A549 (cell line): Measurements from ENCODE around the gene ATP13A1. TPM values are rescaled to one million over a fixed set of nuclear protein-coding genes. Genes with fewer than 3 reads are reported as not detected.
"Not testable (repeated sequence)": the region's sequence is repeated elsewhere in the genome, so short reads cannot be mapped to it uniquely, and the experiment has no call there.

Experiments used
- ATAC-seq, 2 experiments: fragments of 200-7000 bp in 1 of 2; fragments of >200 bp in 1 of 2; cut with Nextera tagmentation in 1 of 2; cut with Tn5 transposase in 1 of 2; 3 replicates each; pipeline versions ENCODE4 v1.8.0 to v1.9.1; 2018 to 2020; ENCODE audit warnings: mild to moderate bottlenecking in 1 of 2, moderate library complexity in 1 of 2
- CTCF ChIA-PET: fragments of 300-600 bp; sonication (Branson Sonifier 250); formaldehyde crosslinking; extraction: SDS; loops from one replicate; lab custom pipeline; 2021; ENCODE audit warnings: antibody characterized with exemption, inconsistent platforms; lab: Yijun Ruan, JAX
- POLR2A ChIA-PET: fragments of 350-600 bp; formaldehyde crosslinking; extraction: SDS; loops from one replicate; lab custom pipeline; 2021; ENCODE audit warnings: antibody characterized with exemption, inconsistent platforms; lab: Yijun Ruan, JAX
- DNase-seq, 2 experiments: peaks; one replicate each; pipeline versions ENCODE4 v3.0.0 to v3.0.0-alpha.2; 2011 to 2016; ENCODE audit warnings: low read depth in 1 of 2, low spot score in 1 of 2
- FAIRE-seq: peaks from 2 replicates; lab custom pipeline; 2011; peaks lifted over from hg19 to GRCh38; lab: Jason Lieb, UNC
- H3K27ac ChIP-seq, 2 experiments: fragments of >200 bp; sonication (Bioruptor Twin); formaldehyde crosslinking; 3 replicates each; pipeline ENCODE4 v1.5.1; 2016 to 2017
- H3K4me1 ChIP-seq: fragments of >200 bp; sonication (Bioruptor Twin); formaldehyde crosslinking; 3 replicates; pipeline ENCODE4 v1.6.1; 2016
- H3K4me2 ChIP-seq: fragments of >200 bp; sonication (Bioruptor Twin); formaldehyde crosslinking; 3 replicates; pipeline ENCODE4 v1.6.1; 2016
- H3K4me3 ChIP-seq: fragments of >200 bp; sonication (Bioruptor Twin); formaldehyde crosslinking; 3 replicates; pipeline ENCODE4 v1.5.1; 2016
- H3K9me3 ChIP-seq: fragments of >200 bp; sonication (Bioruptor Twin); formaldehyde crosslinking; 3 replicates; pipeline ENCODE4 v1.6.1; 2016
- BCL3 ChIP-seq: fragments of >200 bp; sonication (Bioruptor Twin); formaldehyde crosslinking; IDR thresholded peaks from 3 replicates; pipeline ENCODE4 v1.6.1; 2016
- CBX2 ChIP-seq: fragments of 200-600 bp; sonication (generic); IDR thresholded peaks from 2 replicates; pipeline ENCODE4 v1.6.1; 2016; ENCODE audit warnings: low read depth, mild to moderate bottlenecking, borderline replicate concordance
- CHD2 ChIP-seq: fragments of 150-350 bp; IDR thresholded peaks from 2 replicates; pipeline ENCODE4 v1.6.1; 2014; ENCODE audit warnings: low read length; ENCODE audit not compliant: partially characterized antibody
- CHD4 ChIP-seq: fragments of 200-600 bp; sonication (generic); IDR thresholded peaks from 2 replicates; pipeline ENCODE4 v1.6.1; 2016; ENCODE audit warnings: antibody characterized with exemption, mild to moderate bottlenecking, borderline replicate concordance
- CTCF ChIP-seq: fragments of >200 bp; sonication (Bioruptor Twin); formaldehyde crosslinking; IDR thresholded peaks from 3 replicates; pipeline ENCODE4 v1.5.1; 2016
- E2F6 ChIP-seq: IDR thresholded peaks from 2 replicates; pipeline ENCODE4 v1.6.1; 2012; ENCODE audit warnings: low read depth, borderline replicate concordance
- EHF ChIP-seq: fragments of 250-450 bp; sonication (Bioruptor Pico); IDR thresholded peaks from 2 replicates; pipeline ENCODE4 v1.5.0; 2020; ENCODE audit warnings: mild to moderate bottlenecking
- FOSL2 ChIP-seq, 2 experiments: fragments of 450-650 bp in 1 of 2; fragments of >200 bp in 1 of 2; sonication (Bioruptor Twin) in 1 of 2; formaldehyde crosslinking; IDR thresholded peaks; 2 replicates each; pipeline versions ENCODE4 v1.5.0 to v1.6.1; 2016 to 2020; ENCODE audit warnings: mild to moderate bottlenecking in 1 of 2, moderate library complexity in 1 of 2
- GATA3 ChIP-seq: IDR thresholded peaks from 2 replicates; pipeline ENCODE4 v1.6.1; 2012; ENCODE audit warnings: borderline replicate concordance
- HDAC2 ChIP-seq: fragments of 200-600 bp; sonication (generic); IDR thresholded peaks from 2 replicates; pipeline ENCODE4 v1.6.1; 2016
- HES2 ChIP-seq: fragments of >200 bp; sonication (Bioruptor Twin); formaldehyde crosslinking; IDR thresholded peaks from 2 replicates; pipeline ENCODE4 v1.6.1; 2016
- HMGXB4 ChIP-seq: fragments of 250-450 bp; sonication (Bioruptor Pico); IDR thresholded peaks from 2 replicates; pipeline ENCODE4 v1.5.0; 2021; ENCODE audit warnings: mild to moderate bottlenecking, moderate library complexity, borderline replicate concordance
- HOXB13 ChIP-seq: fragments of 250-450 bp; sonication (Bioruptor Pico); IDR thresholded peaks from 2 replicates; pipeline ENCODE4 v1.5.0; 2020; ENCODE audit warnings: low read depth, mild to moderate bottlenecking, moderate library complexity
- JUN ChIP-seq, 2 experiments: fragments of >200 bp; sonication (Bioruptor Twin); formaldehyde crosslinking; IDR thresholded peaks; 2 replicates in 1 of 2; 3 replicates in 1 of 2; pipeline ENCODE4 v1.6.1; 2016 to 2017
- KDM1A ChIP-seq: fragments of 200-600 bp; sonication (generic); IDR thresholded peaks from 2 replicates; pipeline ENCODE4 v1.6.1; 2016; ENCODE audit warnings: low read depth, mild to moderate bottlenecking
- MAX ChIP-seq: IDR thresholded peaks from 2 replicates; pipeline ENCODE4 v1.6.1; 2012
- MAZ ChIP-seq: fragments of 150-350 bp; IDR thresholded peaks from 2 replicates; pipeline ENCODE4 v1.6.1; 2014; ENCODE audit warnings: antibody characterized with exemption, low read depth, low read length, borderline replicate concordance
- MYC ChIP-seq: IDR thresholded peaks from 2 replicates; pipeline ENCODE4 v1.6.1; 2012; ENCODE audit warnings: mild to moderate bottlenecking, inconsistent platforms, low read length, improper control_type of control experiment, borderline replicate concordance
- NFE2L2 ChIP-seq: fragments of 150-350 bp; conservative IDR thresholded peaks from 2 replicates; pipeline ENCODE4 v1.6.1; 2014; ENCODE audit warnings: low read length
- NR3C1 ChIP-seq: fragments of >200 bp; sonication (Bioruptor Twin); formaldehyde crosslinking; IDR thresholded peaks from 3 replicates; pipeline ENCODE4 v1.6.1; 2017
- PBX3 ChIP-seq: IDR thresholded peaks from 2 replicates; pipeline ENCODE4 v1.6.1; 2012
- PHF8 ChIP-seq: fragments of 200-600 bp; sonication (generic); IDR thresholded peaks from 2 replicates; pipeline ENCODE4 v1.6.1; 2016; ENCODE audit warnings: low read depth, mild to moderate bottlenecking, antibody characterized with exemption, moderate library complexity, borderline replicate concordance
- POLR2A ChIP-seq: IDR thresholded peaks from 2 replicates; pipeline ENCODE4 v1.6.1; 2012; ENCODE audit warnings: mild to moderate bottlenecking, low read length
- RAD21 ChIP-seq, 2 experiments: fragments of >200 bp in 1 of 2; sonication (Bioruptor Twin) in 1 of 2; formaldehyde crosslinking in 1 of 2; IDR thresholded peaks in 1 of 2; conservative IDR thresholded peaks in 1 of 2; 2 replicates in 1 of 2; 3 replicates in 1 of 2; pipeline ENCODE4 v1.6.1; 2012 to 2018; ENCODE audit warnings: inconsistent platforms in 1 of 2
- TP53 ChIP-seq: fragments of 250-450 bp; sonication (Bioruptor Pico); IDR thresholded peaks from 2 replicates; pipeline ENCODE4 v1.5.0; 2021; ENCODE audit warnings: mild to moderate bottlenecking, moderate library complexity
- USF2 ChIP-seq: fragments of 450-650 bp; IDR thresholded peaks from 2 replicates; pipeline ENCODE4 v1.6.1; 2014; ENCODE audit warnings: antibody characterized with exemption
- ZC3H11A ChIP-seq: fragments of 450-650 bp; IDR thresholded peaks from 2 replicates; pipeline ENCODE4 v1.6.1; 2014; ENCODE audit warnings: antibody characterized with exemption, mild to moderate bottlenecking
- ZFP36 ChIP-seq: fragments of 450-650 bp; IDR thresholded peaks from 2 replicates; pipeline ENCODE4 v1.6.1; 2014; ENCODE audit warnings: borderline replicate concordance; ENCODE audit not compliant: partially characterized antibody
- ZSCAN20 ChIP-seq: fragments of 250-450 bp; sonication (Bioruptor Pico); IDR thresholded peaks from 2 replicates; pipeline ENCODE4 v1.8.0; 2022; ENCODE audit warnings: mild to moderate bottlenecking, moderate library complexity
- WGBS: methylation state at CpG from one replicate; pipeline ENCODE4 v1.1.6; 2017; ENCODE audit errors: missing lambda C conversion rate; 5-methylcytosine and 5-hydroxymethylcytosine counted together
- polyA plus RNA-seq, 4 experiments: library from polyadenylated mRNA; depleted of rRNA in 3 of 4; stranded (reverse); fragments of >200 nt; fragmentation: RNase III in 1 of 4; extraction: RNeasy Plus Mini Kit Qiagen cat#74134 plus additional on column Dnase treatment in 1 of 4; gene quantifications; 2 replicates in 3 of 4; 3 replicates in 1 of 4; pipeline ENCODE4 v1.2.3, GENCODE V29; 2011 to 2017

The ATP13A1 gene
- polyA plus RNA-seq, 2 of the 4 experiments (the other 2 are of a cell fraction) = 10.8 to 30.1 TPM

GRCh38 chr19:19668230-19669012 is 4.9 kb upstream of the ATP13A1 start, which contains the start of gene ZNF101:
TSS of gene ZNF101 (plus strand) at chr19:19668839. CDS start at chr19:19668964, 125 bp downstream.
- Histone ChIP-seq H3K4me1 (peaks cover 4% of the 10 kb centered on the region; the same call in 1 of the 3 replicates), H3K4me3 (peak within 1 kb of the TSS; percentile 66), H3K9me3 (peaks cover 8% of the 10 kb centered on the region; the same call in 1 of the 3 replicates), H3K4me2 (peak within 1 kb of the TSS; percentile 85), H3K27ac (peak within 1 kb of the TSS; percentile 74 to 94)
- ATAC-seq = peak; percentile 88 to 90
- ChIA-PET CTCF (no interaction called here), POLR2A (interaction anchor here (1.5 kb wide), 1 partner anchor 64 kb away, joined by 13 read pairs; the partner anchor contains the start of gene ZNF14)
- DNase-seq = peak; percentile 74 to 89
- no peak for TF ChIP-seq ZSCAN20 (CRISPR knock-in tag)
- no peak for TF ChIP-seq EHF
- peak; percentile 68; the same call in 1 of the 2 replicates for TF ChIP-seq PBX3
- peak; percentile 52; the same call in 1 of the 2 replicates for TF ChIP-seq PHF8
- no peak for TF ChIP-seq ZC3H11A
- TF ChIP-seq RAD21 (conservative IDR thresholded peaks at IDR 0.05 in 1 of 2, IDR thresholded peaks at IDR 0.05 in 1 of 2) = no peak
- no peak for TF ChIP-seq NFE2L2
- no peak for TF ChIP-seq CHD2
- TF ChIP-seq KDM1A = no peak
- no peak for TF ChIP-seq HDAC2
- no peak for TF ChIP-seq CBX2
- no peak for TF ChIP-seq USF2
- no peak for TF ChIP-seq FOSL2 (IDR thresholded peaks at IDR 0.05)
- no peak for TF ChIP-seq FOSL2 (CRISPR knock-in tag; IDR thresholded peaks at IDR 0.05)
- no peak for TF ChIP-seq BCL3
- TF ChIP-seq NR3C1 = no peak
- TF ChIP-seq CHD4 = no peak
- no peak for TF ChIP-seq MAZ
- TF ChIP-seq E2F6 = peak; percentile 57
- no peak for TF ChIP-seq CTCF
- TF ChIP-seq HES2 = no peak
- no peak for TF ChIP-seq TP53
- peak; percentile 23; the same call in 1 of the 2 replicates for TF ChIP-seq MAX
- no peak for TF ChIP-seq HOXB13 (CRISPR knock-in tag)
- no peak for TF ChIP-seq GATA3
- TF ChIP-seq MYC = no peak
- TF ChIP-seq HMGXB4 = no peak
- TF ChIP-seq POLR2A = peak; percentile 37
- no peak for TF ChIP-seq ZFP36
- 0 out of 5 replicates have a peak, but pooled peaks of 1 of the 2 experiments have one; percentile 35 for TF ChIP-seq JUN (IDR thresholded peaks at IDR 0.05)
- no peak for FAIRE-seq
- WGBS = 34% methylated on average over 19 of the region's 36 CpGs

GRCh38 chr19:19665420-19665948 is 2.0 kb upstream of the ATP13A1 start:
- H3K4me3 ChIP-seq, H3K4me2 ChIP-seq, H3K9me3 ChIP-seq, POLR2A ChIA-PET, FAIRE-seq, ATAC-seq, DNase-seq, H3K27ac ChIP-seq: not testable (repeated sequence)
- CTCF ChIA-PET = interaction anchor here (1.0 kb wide), 1 partner anchor 9 kb away, joined by 3 read pairs; no protein-coding TSS in a partner anchor
- WGBS = 96% methylated on average over 21 of the region's 22 CpGs
- peaks cover 13% of the 10 kb centered on the region; the same call in 1 of the 3 replicates for H3K4me1 ChIP-seq
